HT1080 (cell line): ENCODE results near the gene PCDHB6. TPM values are rescaled to one million over a fixed set of nuclear protein-coding genes. Genes with fewer than 3 reads are reported as not detected.
"Not testable (repeated sequence)": the region's sequence is repeated elsewhere in the genome, so short reads cannot be mapped to it uniquely, and the experiment has no call there.

Source experiments
- DNase-seq: peaks from one replicate; pipeline ENCODE4 v3.0.0-alpha.2; 2015; ENCODE audit warnings: low read depth
- total RNA-seq: library from RNA; depleted of rRNA; stranded (reverse); fragments of >200 nt; shearing (Covaris generic); gene quantifications from 2 replicates; pipeline ENCODE4 v1.2.3, GENCODE V29; 2014; rRNA removed

PCDHB6 gene
- total RNA-seq, 1 experiment from 2014 or later, result 0.27 TPM

DNA sequence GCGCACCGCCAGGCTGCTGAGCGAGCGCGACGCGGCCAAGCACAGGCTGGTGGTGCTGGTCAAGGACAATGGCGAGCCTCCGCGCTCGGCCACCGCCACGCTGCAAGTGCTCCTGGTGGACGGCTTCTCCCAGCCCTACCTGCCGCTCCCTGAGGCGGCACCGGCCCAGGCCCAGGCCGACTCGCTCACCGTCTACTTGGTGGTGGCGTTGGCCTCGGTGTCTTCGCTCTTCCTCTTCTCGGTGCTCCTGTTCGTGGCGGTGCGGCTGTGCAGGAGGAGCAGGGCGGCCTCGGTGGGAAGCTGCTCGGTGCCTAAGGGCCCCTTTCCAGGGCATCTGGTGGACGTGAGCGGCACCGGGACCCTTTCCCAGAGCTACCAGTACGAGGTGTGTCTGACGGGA is 51.8 kb downstream of the PCDHB6 start:
- not testable (repeated sequence) for DNase-seq

Other genes with a start within 250 kb of the PCDHB6 start
- not detected in 2 replicates for gene PCDHAC1, start 223.8 kb upstream of the PCDHB6 start, total RNA-seq
- not detected in 2 replicates for gene PCDHAC2, start 183.6 kb upstream of the PCDHB6 start, total RNA-seq
- not detected in 2 replicates for gene PCDHB1, start 98.7 kb upstream of the PCDHB6 start, total RNA-seq
- gene PCDHB2, start 55.4 kb upstream of the PCDHB6 start, total RNA-seq, result 0.37 and 0.43 TPM in 2 replicates
- gene PCDHB3, start 49.6 kb upstream of the PCDHB6 start, total RNA-seq, result 0.03 TPM in 1 of 2 replicates, not detected in the other
- gene PCDHB4, start 28.2 kb upstream of the PCDHB6 start, total RNA-seq, result not detected in 2 replicates
- 0.10 and 0.90 TPM in 2 replicates for gene PCDHB5, start 14.9 kb upstream of the PCDHB6 start, total RNA-seq
- gene PCDHB7, start 22.6 kb downstream of the PCDHB6 start, total RNA-seq, result 0.05 TPM in 1 of 2 replicates, not detected in the other
- not detected in 2 replicates for gene PCDHB8, start 27.7 kb downstream of the PCDHB6 start, total RNA-seq
- gene PCDHB16, start 32.3 kb downstream of the PCDHB6 start, total RNA-seq, result 0.03 TPM in 1 of 2 replicates, not detected in the other
- gene PCDHB9, start 37.1 kb downstream of the PCDHB6 start, total RNA-seq, result 0.40 TPM in 1 of 2 replicates, not detected in the other
- gene PCDHB10, start 42.3 kb downstream of the PCDHB6 start, total RNA-seq, result 0.11 TPM in 1 of 2 replicates, not detected in the other
- gene PCDHB11, start 49.6 kb downstream of the PCDHB6 start, total RNA-seq, result not detected in 2 replicates
- not detected in 2 replicates for gene PCDHB12, start 58.7 kb downstream of the PCDHB6 start, total RNA-seq
- gene PCDHB13, start 63.9 kb downstream of the PCDHB6 start, total RNA-seq, result 0.06 TPM in 1 of 2 replicates, not detected in the other
- 0.03 and 0.08 TPM in 2 replicates for gene PCDHB14, start 73.3 kb downstream of the PCDHB6 start, total RNA-seq
- gene PCDHB15, start 95.3 kb downstream of the PCDHB6 start, total RNA-seq, result 0.03 and 0.10 TPM in 2 replicates
- not detected in 2 replicates for gene SLC25A2, start 154.0 kb downstream of the PCDHB6 start, total RNA-seq
- gene TAF7, start 170.7 kb downstream of the PCDHB6 start, total RNA-seq, result 42.6 and 48.1 TPM in 2 replicates
- gene PCDHGA1, start 180.5 kb downstream of the PCDHB6 start, total RNA-seq, result 0.07 and 0.32 TPM in 2 replicates
- 0.27 and 0.84 TPM in 2 replicates for gene PCDHGA2, start 188.7 kb downstream of the PCDHB6 start, total RNA-seq
- 0.10 and 0.14 TPM in 2 replicates for gene PCDHGA3, start 193.8 kb downstream of the PCDHB6 start, total RNA-seq
- 0.53 and 1.4 TPM in 2 replicates for gene PCDHGB1, start 200.0 kb downstream of the PCDHB6 start, total RNA-seq
- 0.71 and 0.73 TPM in 2 replicates for gene PCDHGA4, start 205.0 kb downstream of the PCDHB6 start, total RNA-seq
- gene PCDHGB2, start 209.9 kb downstream of the PCDHB6 start, total RNA-seq, result 0.69 and 0.77 TPM in 2 replicates
- gene PCDHGA5, start 214.1 kb downstream of the PCDHB6 start, total RNA-seq, result 0.07 and 0.21 TPM in 2 replicates
- 0.80 and 1.5 TPM in 2 replicates for gene PCDHGB3, start 220.2 kb downstream of the PCDHB6 start, total RNA-seq
- gene PCDHGA6, start 223.8 kb downstream of the PCDHB6 start, total RNA-seq, result 0.20 and 1.2 TPM in 2 replicates
- gene PCDHGA7, start 232.7 kb downstream of the PCDHB6 start, total RNA-seq, result 0.03 and 0.11 TPM in 2 replicates
- gene PCDHGB4, start 237.6 kb downstream of the PCDHB6 start, total RNA-seq, result 9.9 and 10.2 TPM in 2 replicates
- 0.17 and 0.61 TPM in 2 replicates for gene PCDHGA8, start 242.6 kb downstream of the PCDHB6 start, total RNA-seq
- gene PCDHGB5, start 247.9 kb downstream of the PCDHB6 start, total RNA-seq, result 0.37 and 0.55 TPM in 2 replicates